H1 (cell line): ENCODE results near the gene FKBP5. TPM values are rescaled to one million over a fixed set of nuclear protein-coding genes. Genes with fewer than 3 reads are reported as not detected.

Experiments
- CTCF ChIA-PET: fragments of 300-600 bp; sonication (Branson Sonifier 250); formaldehyde crosslinking; loops from one replicate; lab custom pipeline; 2021; ENCODE audit not compliant: partially characterized antibody; lab: Charles Lee
- POLR2A ChIA-PET: fragments of 300-600 bp; sonication (Branson Sonifier 250); formaldehyde crosslinking; loops from one replicate; lab custom pipeline; 2021; ENCODE audit warnings: inconsistent platforms; ENCODE audit not compliant: partially characterized antibody; lab: Charles Lee
- DNase-seq, 2 experiments: peaks; one replicate each; pipeline versions ENCODE4 v3.0.0 to v3.0.0-alpha.2; 2010 to 2022; ENCODE audit warnings: low spot score in 2 of 2, low read depth in 1 of 2, mixed read lengths in 1 of 2
- FAIRE-seq: peaks from 2 replicates; lab custom pipeline; 2011; peaks lifted over from hg19 to GRCh38; lab: Jason Lieb, UNC
- H2AFZ ChIP-seq: 2 replicates; pipeline ENCODE4 v1.8.1; 2012; ENCODE audit warnings: low read length, inconsistent platforms
- H2AK5ac ChIP-seq: 2 replicates; pipeline ENCODE4 v1.6.1; 2013; ENCODE audit warnings: low read depth, low read length
- H2BK120ac ChIP-seq: replicated peaks from 2 replicates; pipeline ENCODE3; 2013; ENCODE audit warnings: low read depth, low read length, inconsistent platforms
- H2BK12ac ChIP-seq: 2 replicates; pipeline ENCODE4 v1.6.1; 2013; ENCODE audit warnings: low read depth, low read length
- H2BK15ac ChIP-seq: 2 replicates; pipeline ENCODE4 v1.6.1; 2013; ENCODE audit warnings: low read length
- H2BK20ac ChIP-seq: 2 replicates; pipeline ENCODE4 v1.6.1; 2013; ENCODE audit warnings: low read length
- H2BK5ac ChIP-seq: 2 replicates; pipeline ENCODE4 v1.6.1; 2013; ENCODE audit warnings: low read depth, low read length
- H3K14ac ChIP-seq: 2 replicates; pipeline ENCODE4 v1.6.1; 2013; ENCODE audit warnings: inconsistent platforms; ENCODE audit not compliant: insufficient read length
- H3K18ac ChIP-seq: 2 replicates; pipeline ENCODE4 v1.6.1; 2013; ENCODE audit warnings: low read length; ENCODE audit errors: extremely low read depth
- H3K23ac ChIP-seq: 2 replicates; pipeline ENCODE4 v1.6.1; 2013; ENCODE audit warnings: inconsistent platforms; ENCODE audit not compliant: insufficient read length
- H3K23me2 ChIP-seq: 2 replicates; pipeline ENCODE4 v1.6.1; 2013; ENCODE audit warnings: low read depth, low read length
- H3K27ac ChIP-seq: 2 replicates; pipeline ENCODE4 v1.6.1; 2011; ENCODE audit warnings: low read depth, low read length, inconsistent platforms
- H3K27me3 ChIP-seq, 4 experiments: replicated peaks in 1 of 4; 1 replicate in 1 of 4; 2 replicates in 3 of 4; pipeline versions ENCODE4 v1.6.1 to v1.8.1; 2011 to 2013; ENCODE audit warnings: low read length in 3 of 4, mild to moderate bottlenecking in 3 of 4, inconsistent platforms in 2 of 4, mixed read lengths in 2 of 4, moderate library complexity in 1 of 4; ENCODE audit not compliant: control insufficient read depth in 3 of 4, insufficient read depth in 3 of 4; ENCODE audit errors: extremely low read depth in 1 of 4
- H3K36me3 ChIP-seq, 4 experiments: 2 replicates each; pipeline versions ENCODE4 v1.6.1 to v1.8.1; 2011 to 2013; ENCODE audit warnings: mild to moderate bottlenecking in 4 of 4, low read length in 3 of 4, moderate library complexity in 2 of 4, control low read depth in 1 of 4, inconsistent platforms in 1 of 4; ENCODE audit not compliant: insufficient read depth in 4 of 4, control insufficient read depth in 2 of 4
- H3K4ac ChIP-seq: replicated peaks from 2 replicates; pipeline ENCODE3; 2013; ENCODE audit warnings: low read length, low read depth, mixed read lengths, inconsistent platforms; ENCODE audit not compliant: insufficient read length
- H3K4me1 ChIP-seq, 4 experiments: replicated peaks in 1 of 4; 1 replicate in 1 of 4; 2 replicates in 3 of 4; pipeline versions ENCODE4 v1.6.1 to v1.8.1; 2011 to 2013; ENCODE audit warnings: low read length in 3 of 4, inconsistent platforms in 2 of 4, mixed read lengths in 1 of 4; ENCODE audit not compliant: insufficient read depth in 4 of 4, control insufficient read depth in 3 of 4
- H3K4me2 ChIP-seq, 2 experiments: 2 replicates each; pipeline versions ENCODE4 v1.6.1 to v1.8.1; 2011 to 2013; ENCODE audit warnings: low read depth in 2 of 2, low read length in 2 of 2, control low read depth in 1 of 2, inconsistent platforms in 1 of 2, mild to moderate bottlenecking in 1 of 2; ENCODE audit not compliant: insufficient read depth in 1 of 2
- H3K4me3 ChIP-seq, 4 experiments: fragments of 200-600, 300-600 bp in 1 of 4; sonication (generic), shearing (Covaris generic), sonication (Bioruptor Twin) in 1 of 4; 2 replicates each; pipeline versions ENCODE4 v1.5.1 to v1.8.1; 2011 to 2016; ENCODE audit warnings: low read length in 4 of 4, low read depth in 3 of 4, control low read depth in 2 of 4, inconsistent platforms in 2 of 4, mild to moderate bottlenecking in 2 of 4, mixed read lengths in 1 of 4, moderate library complexity in 1 of 4; ENCODE audit not compliant: insufficient read depth in 2 of 4; ENCODE audit errors: extremely low read depth in 1 of 4
- H3K56ac ChIP-seq: replicated peaks from 2 replicates; pipeline ENCODE3; 2013; ENCODE audit warnings: low read depth, mild to moderate bottlenecking, mixed read lengths, low read length, inconsistent platforms; ENCODE audit not compliant: insufficient read length
- H3K79me1 ChIP-seq: 2 replicates; pipeline ENCODE4 v1.6.1; 2013; ENCODE audit warnings: low read depth, low read length, control low read depth
- H3K79me2 ChIP-seq, 2 experiments: 2 replicates each; pipeline versions ENCODE4 v1.6.1 to v1.8.1; 2012 to 2013; ENCODE audit warnings: low read length in 2 of 2, mild to moderate bottlenecking in 2 of 2, inconsistent platforms in 1 of 2; ENCODE audit not compliant: insufficient read depth in 2 of 2, control insufficient read depth in 1 of 2
- H3K9ac ChIP-seq, 4 experiments: replicated peaks in 1 of 4; 1 replicate in 1 of 4; 2 replicates in 3 of 4; pipeline versions ENCODE4 v1.6.1 to v1.8.1; 2011 to 2013; ENCODE audit warnings: low read depth in 3 of 4, low read length in 3 of 4, control low read depth in 2 of 4, mild to moderate bottlenecking in 2 of 4, moderate library complexity in 2 of 4, inconsistent platforms in 1 of 4; ENCODE audit errors: extremely low read depth in 1 of 4
- H3K9me3 ChIP-seq, 2 experiments: 2 replicates each; pipeline versions ENCODE4 v1.6.1 to v1.8.1; 2012 to 2013; ENCODE audit warnings: mild to moderate bottlenecking in 2 of 2, moderate library complexity in 2 of 2, control low read depth in 1 of 2, inconsistent platforms in 1 of 2, low read depth in 1 of 2, low read length in 1 of 2, mixed read lengths in 1 of 2; ENCODE audit not compliant: insufficient read depth in 2 of 2
- H4K20me1 ChIP-seq, 2 experiments: replicated peaks in 1 of 2; 2 replicates each; pipeline versions ENCODE3 to v1.8.1; 2011 to 2013; ENCODE audit warnings: inconsistent platforms in 2 of 2, low read length in 2 of 2, mild to moderate bottlenecking in 1 of 2; ENCODE audit not compliant: insufficient read depth in 2 of 2, control insufficient read depth in 1 of 2
- H4K5ac ChIP-seq: 2 replicates; pipeline ENCODE4 v1.6.1; 2013; ENCODE audit warnings: low read length, low read depth, mixed read lengths, inconsistent platforms; ENCODE audit not compliant: insufficient read length
- H4K8ac ChIP-seq: 2 replicates; pipeline ENCODE4 v1.8.0; 2013; ENCODE audit warnings: mild to moderate bottlenecking, moderate library complexity, low read length, inconsistent platforms; ENCODE audit not compliant: insufficient read depth; ENCODE audit errors: extremely low read depth
- H4K91ac ChIP-seq: replicated peaks from 2 replicates; pipeline ENCODE3; 2013; ENCODE audit warnings: low read length, mixed read lengths, inconsistent platforms; ENCODE audit not compliant: insufficient read length
- KDM4A ChIP-seq: IDR thresholded peaks from one replicate; pipeline ENCODE4 v1.7.1; 2012; ENCODE audit warnings: low read depth, mild to moderate bottlenecking, moderate library complexity, low read length, inconsistent platforms; ENCODE audit not compliant: severe bottlenecking
- SP4 ChIP-seq: IDR thresholded peaks from 2 replicates; pipeline ENCODE4 v1.6.1; 2012; ENCODE audit warnings: low read length, inconsistent platforms
- WGBS, 2 experiments: shearing (Covaris generic) in 1 of 2; methylation state at CpG; one replicate each; pipeline versions ENCODE4 v1.1.6 to v1.1.7; 2013 to 2015; ENCODE audit warnings: low lambda C conversion rate in 2 of 2, mixed read lengths in 2 of 2, inconsistent platforms in 1 of 2, low coverage in 1 of 2, missing lambda C conversion rate in 1 of 2; ENCODE audit not compliant: insufficient replicate concordance in 2 of 2, insufficient coverage in 1 of 2, insufficient read length in 1 of 2; ENCODE audit errors: extremely low coverage in 1 of 2, missing lambda C conversion rate in 1 of 2; 5-methylcytosine and 5-hydroxymethylcytosine counted together
- polyA plus RNA-seq, 7 experiments: library from polyadenylated mRNA; depleted of rRNA in 3 of 7; stranded (reverse) in 5 of 7; unstranded in 2 of 7; fragments of >200 nt in 5 of 7; fragments of 200-250 nt in 2 of 7; gene quantifications; 1 replicate in 5 of 7; 2 replicates in 1 of 7; 4 replicates in 1 of 7; pipeline versions ENCODE4 v1.2.1 to v1.2.3, GENCODE V29; 2011 to 2013; ENCODE audit warnings: missing spikeins in 2 of 7, mixed read lengths in 2 of 7
- total RNA-seq: library from RNA; stranded (reverse); fragmentation: NEBNext Ultra II Directional; extraction: Animal tissue kit (Norgen Biotek cat#: 25700); gene quantifications from 2 replicates; pipeline ENCODE4 v1.2.1, GENCODE V29; 2021

FKBP5 gene
- total and polyA plus RNA-seq, 2 of the 8 experiments (the other 6 are each of a cell fraction or from before 2014, with no cell fraction given) = 14.3 to 40.4 TPM

DNA sequence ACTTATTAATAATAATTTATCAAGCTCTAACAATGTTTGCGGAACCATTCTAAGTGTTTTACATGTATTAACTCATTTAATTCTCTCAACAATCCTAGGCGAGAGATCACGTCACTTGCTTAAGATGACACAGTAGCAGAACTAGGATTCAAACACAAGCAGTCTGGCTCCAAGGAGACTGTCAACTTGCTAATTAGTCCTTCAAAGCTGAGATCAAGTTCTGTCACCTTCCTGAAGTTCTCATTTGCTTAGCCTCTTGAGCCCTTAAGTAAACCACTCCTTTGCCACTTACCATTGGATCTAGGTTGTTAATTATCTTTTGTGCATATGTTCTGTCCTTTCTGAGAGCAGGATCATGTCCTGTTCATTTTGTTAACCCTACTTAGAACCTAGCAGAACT is 14.1 kb downstream of the FKBP5 start:
- no peak overlapping the region for H2AFZ ChIP-seq
- no peak for DNase-seq
- no peak overlapping the region for H3K27ac ChIP-seq
- TF ChIP-seq KDM4A (no peak), SP4 (no peak)
- no peak overlapping the region for H3K9ac ChIP-seq
- no peak overlapping the region for H4K91ac ChIP-seq
- H3K4me1 ChIP-seq = no peaks in the 10 kb centered on the region
- H2BK12ac ChIP-seq = no peak overlapping the region
- no peaks in the 10 kb centered on the region; a peak in 1 of 8 replicates for H3K36me3 ChIP-seq
- no peak overlapping the region for H3K4me3 ChIP-seq
- H2BK20ac ChIP-seq = no peak overlapping the region
- H3K4ac ChIP-seq = no peak overlapping the region
- no peak overlapping the region for H3K56ac ChIP-seq
- no peak overlapping the region for H2AK5ac ChIP-seq
- H4K20me1 ChIP-seq = no peaks in the 10 kb centered on the region
- no peak overlapping the region for H3K23ac ChIP-seq
- H4K8ac ChIP-seq = no peak overlapping the region
- H3K14ac ChIP-seq = no peak overlapping the region
- 88% methylated on average over 3 of the region's 3 CpGs; no CpG with 5 or more reads in 1 of the 2 experiments for WGBS, 2 experiments
- no peaks in the 10 kb centered on the region for H3K23me2 ChIP-seq
- ChIA-PET CTCF (interaction anchor here (1.1 to 1.4 kb wide), 2 partner anchors 9 to 11 kb away, joined by 3 to 4 read pairs; no protein-coding TSS in a partner anchor), POLR2A (interaction anchor here (1.5 kb wide), 1 partner anchor 12 kb away, joined by 3 read pairs; no protein-coding TSS in a partner anchor)
- H2BK15ac ChIP-seq = no peak overlapping the region
- no peak overlapping the region for H3K4me2 ChIP-seq
- no peak for FAIRE-seq
- no peaks in the 10 kb centered on the region; the same call in 1 of the 2 replicates for H3K79me1 ChIP-seq
- H2BK5ac ChIP-seq = no peak overlapping the region
- no peak overlapping the region for H3K18ac ChIP-seq
- H4K5ac ChIP-seq = no peak overlapping the region
- H3K9me3 ChIP-seq = no peaks in the 10 kb centered on the region
- peaks cover 0 to 66% of the 10 kb centered on the region in 2 experiments; a peak in 2 of 4 replicates for H3K79me2 ChIP-seq
- H3K27me3 ChIP-seq = no peaks in the 10 kb centered on the region
- H2BK120ac ChIP-seq = no peak overlapping the region
